RWPE2 (cell line): ENCODE data around the gene MAP3K4.
"Not testable (repeated sequence)": the region's sequence is repeated elsewhere in the genome, so short reads cannot be mapped to it uniquely, and the experiment has no call there.

Experiments used
- ATAC-seq: fragments of 200-7000 bp; cut with Tn5 transposase; 3 replicates; pipeline ENCODE4 v1.9.1; 2021; ENCODE audit warnings: low read depth
- DNase-seq: peaks from one replicate; pipeline ENCODE4 v3.0.0-alpha.2; 2020; ENCODE audit warnings: low spot score
- H3K27ac ChIP-seq: fragments of 450-650 bp; 2 replicates; pipeline ENCODE4 v1.5.1; 2017; ENCODE audit warnings: mild to moderate bottlenecking; ENCODE audit not compliant: poor library complexity, severe bottlenecking
- H3K27me3 ChIP-seq: fragments of 250-450 bp; sonication (Bioruptor Pico); 2 replicates; pipeline ENCODE4 v1.5.1; 2021; ENCODE audit warnings: mild to moderate bottlenecking, moderate library complexity; ENCODE audit not compliant: insufficient read depth, poor library complexity, severe bottlenecking
- H3K36me3 ChIP-seq: fragments of 250-450 bp; sonication (Bioruptor Pico); 2 replicates; pipeline ENCODE4 v1.5.1; 2020; ENCODE audit warnings: low read depth, mild to moderate bottlenecking, moderate library complexity
- H3K4me1 ChIP-seq: fragments of 250-450 bp; sonication (Bioruptor Pico); 2 replicates; pipeline ENCODE4 v1.5.1; 2021; ENCODE audit warnings: mild to moderate bottlenecking, moderate library complexity; ENCODE audit not compliant: insufficient read depth, poor library complexity, severe bottlenecking
- H3K4me3 ChIP-seq: fragments of 250-450 bp; sonication (Bioruptor Pico); 2 replicates; pipeline ENCODE4 v1.5.1; 2021; ENCODE audit warnings: mild to moderate bottlenecking, moderate library complexity; ENCODE audit not compliant: severe bottlenecking
- H3K9me3 ChIP-seq: fragments of 250-450 bp; sonication (Bioruptor Pico); 2 replicates; pipeline ENCODE4 v1.5.1; 2021; ENCODE audit warnings: mild to moderate bottlenecking, moderate library complexity; ENCODE audit not compliant: severe bottlenecking
- CTCF ChIP-seq: fragments of 450-650 bp; IDR thresholded peaks from one replicate; pipeline ENCODE4 v1.5.1; 2017; ENCODE audit warnings: mild to moderate bottlenecking, moderate library complexity; ENCODE audit not compliant: poor library complexity, severe bottlenecking

MAP3K4 gene

GRCh38 chr6:161117308-161117707 is 125.7 kb downstream of the MAP3K4 start:
- H3K4me1 ChIP-seq: no peaks in the 10 kb centered on the region
- no peak overlapping the region for H3K4me3 ChIP-seq
- H3K27me3 ChIP-seq: no peaks in the 10 kb centered on the region
- peaks cover 79% of the 10 kb centered on the region for H3K36me3 ChIP-seq
- no peak for DNase-seq
- H3K27ac ChIP-seq: no peak overlapping the region
- no peak for TF ChIP-seq CTCF
- H3K9me3 ChIP-seq: no peaks in the 10 kb centered on the region
- no peak for ATAC-seq

GRCh38 chr6:161117942-161118341 is 126.4 kb downstream of the MAP3K4 start:
- Histone ChIP-seq H3K4me3 (no peak overlapping the region), H3K4me1 (no peaks in the 10 kb centered on the region), H3K27ac (no peak overlapping the region), H3K9me3 (no peaks in the 10 kb centered on the region), H3K27me3 (no peaks in the 10 kb centered on the region), H3K36me3 (peaks cover 75% of the 10 kb centered on the region)
- no peak for TF ChIP-seq CTCF
- ATAC-seq: no peak
- DNase-seq: no peak

- not testable (repeated sequence) for H3K9me3 ChIP-seq, H3K27me3 ChIP-seq
These were observed 131.8 kb downstream of the MAP3K4 start for GRCh38 chr6:161123319-161123718.

GRCh38 chr6:161125591-161125990 is 134.0 kb downstream of the MAP3K4 start:
- no peaks in the 10 kb centered on the region for H3K9me3 ChIP-seq
- H3K4me3 ChIP-seq: no peak overlapping the region
- ATAC-seq: no peak
- no peaks in the 10 kb centered on the region for H3K27me3 ChIP-seq
- no peak overlapping the region for H3K27ac ChIP-seq
- no peak for TF ChIP-seq CTCF
- peaks cover 22% of the 10 kb centered on the region for H3K36me3 ChIP-seq
- DNase-seq: no peak
- no peaks in the 10 kb centered on the region for H3K4me1 ChIP-seq

More at GRCh38 chr6:161123319-161123718, 131.8 kb downstream of the MAP3K4 start:
- not testable (repeated sequence) for H3K4me1 ChIP-seq, ATAC-seq, DNase-seq, H3K4me3 ChIP-seq, H3K27ac ChIP-seq
- peaks cover 38% of the 10 kb centered on the region for H3K36me3 ChIP-seq

- ATAC-seq (no peak), DNase-seq (no peak)
- H3K27me3 ChIP-seq: no peaks in the 10 kb centered on the region
- no peak overlapping the region for H3K27ac ChIP-seq
- no peak for TF ChIP-seq CTCF
- no peaks in the 10 kb centered on the region for H3K4me1 ChIP-seq
- no peaks in the 10 kb centered on the region for H3K9me3 ChIP-seq
- no peak overlapping the region for H3K4me3 ChIP-seq
- peaks cover 13% of the 10 kb centered on the region for H3K36me3 ChIP-seq
These were observed 135.6 kb downstream of the MAP3K4 start for GRCh38 chr6:161127071-161127740.
